ENCODE results near the gene REC8. TPM values are rescaled to one million over a fixed set of nuclear protein-coding genes. Genes with fewer than 3 reads are reported as not detected.

REC8 gene
- total and polyA plus RNA-seq, 2 of the 13 experiments (the other 11 are each of a cell fraction or from before 2014, with no cell fraction given): 3.4 to 14.7 TPM

GRCh38 chr14:24130717-24131548 is 40.9 kb upstream of the REC8 start (continued):
- TF ChIP-seq ZNF18 (CRISPR knock-in tag; IDR thresholded peaks at IDR 0.05; ENCODE audit: insufficient replicate concordance) (no peak), CENPT (CRISPR knock-in tag; IDR thresholded peaks at IDR 0.05; ENCODE audit: low read depth) (peak; percentile 52; the same call in 1 of the 2 replicates), HNF4G (IDR thresholded peaks at IDR 0.05; ENCODE audit: borderline replicate concordance, low read depth, low read length) (0 out of 2 replicates have a peak, but pooled peaks have one; percentile 29), HNF4G (CRISPR knock-in tag; IDR thresholded peaks at IDR 0.05; ENCODE audit: borderline replicate concordance, low read depth) (no peak), MIXL1 (CRISPR knock-in tag; IDR thresholded peaks at IDR 0.05) (peak; percentile 50; the same call in 1 of the 2 replicates), RXRB (CRISPR knock-in tag; IDR thresholded peaks at IDR 0.05; ENCODE audit: borderline replicate concordance) (peak; percentile 89), ZNF44 (CRISPR knock-in tag; IDR thresholded peaks at IDR 0.05) (peak; percentile 41; the same call in 1 of the 2 replicates), ZNF879 (CRISPR knock-in tag; IDR thresholded peaks at IDR 0.05) (no peak), GFI1 (CRISPR knock-in tag; IDR thresholded peaks at IDR 0.05; ENCODE audit: borderline replicate concordance) (no peak), ZFP36L1 (CRISPR knock-in tag; IDR thresholded peaks at IDR 0.05) (peak; percentile 65; the same call in 1 of the 2 replicates), ZIK1 (CRISPR knock-in tag; IDR thresholded peaks at IDR 0.05; ENCODE audit: borderline replicate concordance, low read depth) (peak; percentile 68), ZNF720 (CRISPR knock-in tag; IDR thresholded peaks at IDR 0.05) (no peak), MZF1 (CRISPR knock-in tag; IDR thresholded peaks at IDR 0.05; ENCODE audit: borderline replicate concordance) (no peak; the same call in none of the 2 replicates), ZUFSP (CRISPR knock-in tag; IDR thresholded peaks at IDR 0.05; ENCODE audit: borderline replicate concordance) (no peak), KDM6A (CRISPR knock-in tag; IDR thresholded peaks at IDR 0.05; ENCODE audit: low read depth) (no peak), ZNF101 (CRISPR knock-in tag; IDR thresholded peaks at IDR 0.05; ENCODE audit: borderline replicate concordance, low read depth) (no peak), RBFOX2 (IDR thresholded peaks at IDR 0.05; ENCODE audit: low read depth, low read length) (no peak), ZNF614 (CRISPR knock-in tag; IDR thresholded peaks at IDR 0.05; ENCODE audit: borderline replicate concordance) (peak; percentile 72; the same call in 1 of the 2 replicates), EED (CRISPR knock-in tag; IDR thresholded peaks at IDR 0.05) (peak; percentile 40; the same call in 1 of the 2 replicates), ZFP1 (CRISPR knock-in tag; IDR thresholded peaks at IDR 0.05) (peak; percentile 41; the same call in 1 of the 2 replicates), KAT2B (IDR thresholded peaks at IDR 0.05; ENCODE audit: borderline replicate concordance, low read depth, low read length) (no peak), NAIF1 (CRISPR knock-in tag; IDR thresholded peaks at IDR 0.05; ENCODE audit: borderline replicate concordance) (no peak), ELF4 (CRISPR knock-in tag; IDR thresholded peaks at IDR 0.05; ENCODE audit: borderline replicate concordance) (no peak), CEBPG (CRISPR knock-in tag; IDR thresholded peaks at IDR 0.05) (peak; percentile 39; the same call in 1 of the 2 replicates), E2F2 (CRISPR knock-in tag; IDR thresholded peaks at IDR 0.05; ENCODE audit: borderline replicate concordance) (no peak), GTF2F1 (IDR thresholded peaks at IDR 0.05; ENCODE audit: low read length) (no peak), HMG20B (CRISPR knock-in tag; conservative IDR thresholded peaks at IDR 0.05) (no peak)

Data from HepG2 (cell line).